Neuronal stem cell (in vitro differentiated cells): ENCODE measurements around the gene VTI1A.

ENCODE experiments used
- DNase-seq: peaks from one replicate; pipeline ENCODE4 v3.0.0-alpha.2; 2013; ENCODE audit warnings: low spot score
- H2AFZ ChIP-seq: one replicate; pipeline ENCODE4 v1.6.1; 2013; ENCODE audit warnings: mild to moderate bottlenecking, low read length, inconsistent platforms
- H2AK5ac ChIP-seq: 2 replicates; pipeline ENCODE4 v1.6.1; 2013; ENCODE audit warnings: low read depth, mild to moderate bottlenecking, inconsistent platforms, low read length, moderate library complexity, mixed read lengths
- H2BK120ac ChIP-seq: 2 replicates; pipeline ENCODE4 v1.6.1; 2013; ENCODE audit warnings: low read depth, mild to moderate bottlenecking, inconsistent platforms, low read length, moderate library complexity, mixed read lengths
- H2BK12ac ChIP-seq: one replicate; pipeline ENCODE4 v1.6.1; 2013; ENCODE audit warnings: low read length, inconsistent platforms
- H2BK15ac ChIP-seq: 2 replicates; pipeline ENCODE4 v1.6.1; 2013; ENCODE audit warnings: mild to moderate bottlenecking, low read length, inconsistent platforms, mixed read lengths
- H2BK5ac ChIP-seq: one replicate; pipeline ENCODE4 v1.6.1; 2013; ENCODE audit warnings: inconsistent platforms, mild to moderate bottlenecking, low read length, moderate library complexity
- H3K14ac ChIP-seq: one replicate; pipeline ENCODE4 v1.6.1; 2013; ENCODE audit warnings: low read length, inconsistent platforms
- H3K18ac ChIP-seq: 2 replicates; pipeline ENCODE4 v1.6.1; 2013; ENCODE audit warnings: low read length, inconsistent platforms
- H3K23ac ChIP-seq: 2 replicates; pipeline ENCODE4 v1.6.1; 2013; ENCODE audit warnings: low read depth, mild to moderate bottlenecking, mixed read lengths, low read length, inconsistent platforms; ENCODE audit not compliant: poor library complexity
- H3K27ac ChIP-seq: replicated peaks from 3 replicates; pipeline ENCODE4 v1.5.1; 2013; ENCODE audit warnings: low read length, inconsistent platforms
- H3K27me3 ChIP-seq, 3 experiments: 2 replicates each; pipeline ENCODE4 v1.6.1; 2013; ENCODE audit warnings: low read length in 3 of 3, mild to moderate bottlenecking in 2 of 3, inconsistent platforms in 1 of 3, low read depth in 1 of 3, mixed read lengths in 1 of 3, moderate library complexity in 1 of 3; ENCODE audit not compliant: control insufficient read depth in 3 of 3, insufficient read depth in 3 of 3
- H3K36me3 ChIP-seq, 2 donors: replicated peaks in 1 of 2; 2 replicates each; pipeline ENCODE4 v1.6.1; 2013; ENCODE audit warnings: low read length in 2 of 2; ENCODE audit not compliant: control insufficient read depth in 2 of 2, insufficient read depth in 2 of 2
- H3K4ac ChIP-seq: 2 replicates; pipeline ENCODE4 v1.6.1; 2013; ENCODE audit warnings: inconsistent platforms, mild to moderate bottlenecking, low read length, moderate library complexity
- H3K4me1 ChIP-seq, 2 donors: 1 replicate in 1 of 2; 2 replicates in 1 of 2; pipeline ENCODE4 v1.6.1; 2013; ENCODE audit warnings: low read length in 2 of 2, low read depth in 1 of 2; ENCODE audit not compliant: control insufficient read depth in 2 of 2, insufficient read depth in 1 of 2
- H3K4me2 ChIP-seq: one replicate; pipeline ENCODE4 v1.6.1; 2013; ENCODE audit warnings: mild to moderate bottlenecking, low read length, inconsistent platforms; ENCODE audit not compliant: insufficient read depth, poor library complexity, severe bottlenecking
- H3K4me3 ChIP-seq, 2 donors: 2 replicates each; pipeline ENCODE4 v1.5.1; 2013; ENCODE audit warnings: low read length in 2 of 2, mild to moderate bottlenecking in 2 of 2, inconsistent platforms in 1 of 2, moderate library complexity in 1 of 2
- H3K79me1 ChIP-seq: one replicate; pipeline ENCODE4 v1.6.1; 2013; ENCODE audit warnings: low read depth, mild to moderate bottlenecking, inconsistent platforms, low read length, moderate library complexity
- H3K9ac ChIP-seq: one replicate; pipeline ENCODE4 v1.6.1; 2013; ENCODE audit warnings: mild to moderate bottlenecking, low read depth, low read length, inconsistent platforms; ENCODE audit not compliant: poor library complexity
- H3K9me3 ChIP-seq, 2 donors: replicated peaks in 1 of 2; 2 replicates each; pipeline versions ENCODE3 to v1.6.1; 2013; ENCODE audit warnings: low read length in 2 of 2, mild to moderate bottlenecking in 2 of 2, inconsistent platforms in 1 of 2, low read depth in 1 of 2, mixed read lengths in 1 of 2, moderate library complexity in 1 of 2; ENCODE audit not compliant: control insufficient read depth in 2 of 2, insufficient read depth in 1 of 2
- H4K8ac ChIP-seq: one replicate; pipeline ENCODE4 v1.6.1; 2013; ENCODE audit warnings: low read depth, mild to moderate bottlenecking, inconsistent platforms, low read length, moderate library complexity
- H4K91ac ChIP-seq: one replicate; pipeline ENCODE4 v1.6.1; 2013; ENCODE audit warnings: low read length, low read depth, mild to moderate bottlenecking, inconsistent platforms; ENCODE audit not compliant: poor library complexity
- WGBS, 2 donors: extraction: QIAGEN DNeasy Blood & Tissue Kit; methylation state at CpG; one replicate each; pipeline ENCODE4 v1.1.7; 2013; ENCODE audit warnings: missing lambda C conversion rate in 2 of 2, mixed read lengths in 1 of 2; ENCODE audit not compliant: insufficient read length in 2 of 2, insufficient replicate concordance in 1 of 2; ENCODE audit errors: extremely low coverage in 2 of 2; 5-methylcytosine and 5-hydroxymethylcytosine counted together

Gene VTI1A

GRCh38 chr10:112815269-112816032, 368.4 kb downstream of the VTI1A start:
- H3K27ac ChIP-seq: no peak overlapping the region
- no peak overlapping the region for H3K23ac ChIP-seq
- no peak overlapping the region for H3K9ac ChIP-seq
- no peak overlapping the region for H3K4ac ChIP-seq
- H4K91ac ChIP-seq: no peak overlapping the region
- peaks cover 26 to 56% of the 10 kb centered on the region in 2 donors for H3K4me1 ChIP-seq
- H3K4me2 ChIP-seq: no peak overlapping the region
- H3K4me3 ChIP-seq: no peak overlapping the region
- H3K14ac ChIP-seq: no peak overlapping the region
- H3K18ac ChIP-seq: no peak overlapping the region
- H3K27me3 ChIP-seq: no peaks in the 10 kb centered on the region
- H2BK5ac ChIP-seq: no peak overlapping the region
- peak overlapping the region; percentile 36 for H2AFZ ChIP-seq
- DNase-seq: no peak
- no peak overlapping the region for H2BK12ac ChIP-seq
- no peak overlapping the region for H2BK120ac ChIP-seq
- H3K36me3 ChIP-seq: no peaks in the 10 kb centered on the region
- peaks cover 0 to 2% of the 10 kb centered on the region in 2 donors for H3K9me3 ChIP-seq
- no peak overlapping the region for H4K8ac ChIP-seq
- peaks cover 2% of the 10 kb centered on the region for H3K79me1 ChIP-seq
- H2BK15ac ChIP-seq: no peak overlapping the region
- H2AK5ac ChIP-seq: peak overlapping the region; percentile 13
- no CpG with 5 or more reads among the region's 16 CpGs for WGBS, 2 donors

DNA sequence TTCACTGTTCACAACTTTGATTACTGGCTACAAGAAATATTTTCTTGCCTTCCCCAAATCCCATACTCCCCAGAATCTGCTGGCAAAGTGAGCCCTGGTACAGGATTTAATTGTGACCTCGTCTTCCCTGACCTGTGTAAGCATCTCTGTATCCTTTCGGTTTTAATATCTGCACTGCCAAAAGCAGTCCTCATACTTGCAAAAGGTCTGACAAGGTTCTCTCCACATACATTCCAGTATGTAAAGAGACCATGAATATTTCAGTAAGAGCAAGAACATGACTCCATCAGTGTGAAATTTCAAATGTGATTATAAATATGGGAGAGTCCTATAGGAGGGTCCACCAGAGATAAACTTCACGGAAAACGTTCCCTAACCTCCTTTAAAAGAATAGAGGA, 369.0 kb downstream of the VTI1A start:
- H4K8ac ChIP-seq: no peak overlapping the region
- peaks cover 2% of the 10 kb centered on the region for H3K79me1 ChIP-seq
- H2BK12ac ChIP-seq: no peak overlapping the region
- H3K18ac ChIP-seq: no peak overlapping the region
- no peak for DNase-seq
- WGBS, 2 donors: no CpG with 5 or more reads among the region's 4 CpGs
- H3K9ac ChIP-seq: no peak overlapping the region
- H3K4me3 ChIP-seq: no peak overlapping the region
- no peak overlapping the region for H2BK15ac ChIP-seq
- H3K14ac ChIP-seq: no peak overlapping the region
- peaks cover 26 to 54% of the 10 kb centered on the region in 2 donors for H3K4me1 ChIP-seq
- no peak overlapping the region for H3K23ac ChIP-seq
- H2AK5ac ChIP-seq: no peak overlapping the region
- no peak overlapping the region for H2BK120ac ChIP-seq
- no peak overlapping the region for H4K91ac ChIP-seq
- H3K36me3 ChIP-seq: no peaks in the 10 kb centered on the region
- no peak overlapping the region for H2AFZ ChIP-seq
- H3K9me3 ChIP-seq: no peaks in the 10 kb centered on the region
- no peak overlapping the region for H3K4ac ChIP-seq
- H3K27ac ChIP-seq: no peak overlapping the region
- no peak overlapping the region for H3K4me2 ChIP-seq
- H2BK5ac ChIP-seq: no peak overlapping the region
- no peaks in the 10 kb centered on the region for H3K27me3 ChIP-seq

- H2BK120ac ChIP-seq: no peak overlapping the region
- H3K79me1 ChIP-seq: peaks cover 2% of the 10 kb centered on the region
- H3K27ac ChIP-seq: no peak overlapping the region
- no peak overlapping the region for H3K14ac ChIP-seq
- no peak overlapping the region for H3K9ac ChIP-seq
- H3K4me1 ChIP-seq: peaks cover 23 to 50% of the 10 kb centered on the region in 2 donors
- WGBS, 2 donors: no CpG with 5 or more reads among the region's 13 CpGs
- H3K9me3 ChIP-seq: no peaks in the 10 kb centered on the region
- no peak overlapping the region for H2BK15ac ChIP-seq
- H3K23ac ChIP-seq: no peak overlapping the region
- no peaks in the 10 kb centered on the region for H3K36me3 ChIP-seq
- no peak overlapping the region for H3K18ac ChIP-seq
- no peak overlapping the region for H3K4me3 ChIP-seq
- H2BK5ac ChIP-seq: no peak overlapping the region
- no peak overlapping the region for H2BK12ac ChIP-seq
- no peak overlapping the region for H2AFZ ChIP-seq
- no peak overlapping the region for H2AK5ac ChIP-seq
- no peaks in the 10 kb centered on the region for H3K27me3 ChIP-seq
- H4K8ac ChIP-seq: no peak overlapping the region
- H3K4ac ChIP-seq: no peak overlapping the region
- H3K4me2 ChIP-seq: no peak overlapping the region
- H4K91ac ChIP-seq: no peak overlapping the region
- no peak for DNase-seq
These were observed 369.9 kb downstream of the VTI1A start for GRCh38 chr10:112816891-112817290.

- Histone ChIP-seq H3K4me1 (peaks cover 13 to 42% of the 10 kb centered on the region in 2 donors), H3K4me2 (no peak overlapping the region), H3K79me1 (peaks cover 2% of the 10 kb centered on the region), H3K14ac (no peak overlapping the region), H3K27ac (no peak overlapping the region), H3K9ac (no peak overlapping the region), H2BK15ac (no peak overlapping the region), H3K9me3 (no peaks in the 10 kb centered on the region), H3K23ac (no peak overlapping the region), H3K36me3 (no peaks in the 10 kb centered on the region), H2BK12ac (no peak overlapping the region), H3K4ac (no peak overlapping the region), H2BK120ac (no peak overlapping the region), H3K18ac (no peak overlapping the region), H4K8ac (no peak overlapping the region), H3K4me3 (no peak overlapping the region), H3K27me3 (no peaks in the 10 kb centered on the region), H2BK5ac (no peak overlapping the region), H2AFZ (no peak overlapping the region), H2AK5ac (no peak overlapping the region), H4K91ac (no peak overlapping the region)
- no CpG with 5 or more reads among the region's 14 CpGs for WGBS, 2 donors
- no peak for DNase-seq
These were observed 371.2 kb downstream of the VTI1A start for GRCh38 chr10:112817981-112818777.
